ENCODE results near the gene ANGPT4.

- TF ChIP-seq, protein P1, sequence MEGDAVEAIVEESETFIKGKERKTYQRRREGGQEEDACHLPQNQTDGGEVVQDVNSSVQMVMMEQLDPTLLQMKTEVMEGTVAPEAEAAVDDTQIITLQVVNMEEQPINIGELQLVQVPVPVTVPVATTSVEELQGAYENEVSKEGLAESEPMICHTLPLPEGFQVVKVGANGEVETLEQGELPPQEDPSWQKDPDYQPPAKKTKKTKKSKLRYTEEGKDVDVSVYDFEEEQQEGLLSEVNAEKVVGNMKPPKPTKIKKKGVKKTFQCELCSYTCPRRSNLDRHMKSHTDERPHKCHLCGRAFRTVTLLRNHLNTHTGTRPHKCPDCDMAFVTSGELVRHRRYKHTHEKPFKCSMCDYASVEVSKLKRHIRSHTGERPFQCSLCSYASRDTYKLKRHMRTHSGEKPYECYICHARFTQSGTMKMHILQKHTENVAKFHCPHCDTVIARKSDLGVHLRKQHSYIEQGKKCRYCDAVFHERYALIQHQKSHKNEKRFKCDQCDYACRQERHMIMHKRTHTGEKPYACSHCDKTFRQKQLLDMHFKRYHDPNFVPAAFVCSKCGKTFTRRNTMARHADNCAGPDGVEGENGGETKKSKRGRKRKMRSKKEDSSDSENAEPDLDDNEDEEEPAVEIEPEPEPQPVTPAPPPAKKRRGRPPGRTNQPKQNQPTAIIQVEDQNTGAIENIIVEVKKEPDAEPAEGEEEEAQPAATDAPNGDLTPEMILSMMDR (IDR thresholded peaks at IDR 0.05; ENCODE audit: low read length) = no peak
- TF ChIP-seq EZH2 (IDR thresholded peaks at IDR 0.05; ENCODE audit: borderline replicate concordance, low read length) = no peak
These were observed 18.2 kb upstream of the ANGPT4 start for GRCh38 chr20:934186-934840.

Measured in OCI-LY1 (cell line).